Karpas-422 (cell line): ENCODE data around the gene PPP3CB. TPM values are rescaled to one million over a fixed set of nuclear protein-coding genes. Genes with fewer than 3 reads are reported as not detected.

Experiments
- DNase-seq: peaks from one replicate; pipeline ENCODE4 v3.0.0-alpha.2; 2015
- H2AFZ ChIP-seq: fragments of 200-600 bp; sonication (generic); 2 replicates; pipeline ENCODE4 v1.6.1; 2014; ENCODE audit warnings: antibody characterized with exemption, low read length, mixed read lengths
- H3K27ac ChIP-seq: fragments of 200-600 bp; sonication (generic); 2 replicates; pipeline ENCODE4 v1.5.1; 2014; ENCODE audit warnings: mild to moderate bottlenecking, low read length, moderate library complexity
- H3K27me3 ChIP-seq: fragments of 200-600 bp; sonication (generic); 2 replicates; pipeline ENCODE4 v1.6.1; 2014; ENCODE audit warnings: low read length, mixed read lengths
- H3K36me3 ChIP-seq: fragments of 200-600 bp; sonication (generic); 2 replicates; pipeline ENCODE4 v1.6.1; 2014; ENCODE audit warnings: low read length, mixed read lengths; ENCODE audit not compliant: insufficient read depth
- H3K4me1 ChIP-seq: fragments of 200-600 bp; sonication (generic); 2 replicates; pipeline ENCODE4 v1.6.1; 2014; ENCODE audit warnings: mild to moderate bottlenecking, low read length, mixed read lengths
- H3K4me2 ChIP-seq: fragments of 200-600 bp; sonication (generic); 2 replicates; pipeline ENCODE4 v1.6.1; 2014; ENCODE audit warnings: low read length, low read depth, mild to moderate bottlenecking; ENCODE audit not compliant: poor library complexity, severe bottlenecking
- H3K4me3 ChIP-seq: fragments of 200-600 bp; sonication (generic); 2 replicates; pipeline ENCODE4 v1.5.1; 2014; ENCODE audit warnings: mild to moderate bottlenecking, antibody characterized with exemption, low read length, mixed read lengths
- H3K79me2 ChIP-seq: fragments of 200-600 bp; sonication (generic); 2 replicates; pipeline ENCODE4 v1.6.1; 2014; ENCODE audit warnings: mild to moderate bottlenecking, low read length, mixed read lengths
- H3K9ac ChIP-seq: fragments of 200-600 bp; sonication (generic); 2 replicates; pipeline ENCODE4 v1.6.0; 2014; ENCODE audit warnings: low read length
- H3K9me2 ChIP-seq: fragments of 200-600 bp; sonication (generic), shearing (Covaris generic); replicated peaks from 2 replicates; pipeline ENCODE4 v1.6.0; 2014; ENCODE audit warnings: mild to moderate bottlenecking, low read length, moderate library complexity; ENCODE audit not compliant: insufficient read depth
- H3K9me3 ChIP-seq: fragments of 300-700, 200-600 bp; sonication (generic); 2 replicates; pipeline ENCODE4 v1.6.1; 2014; ENCODE audit warnings: low read length, mixed read lengths
- H4K20me1 ChIP-seq: fragments of 200-600 bp; sonication (generic); 2 replicates; pipeline ENCODE4 v1.6.1; 2014; ENCODE audit warnings: mild to moderate bottlenecking, antibody characterized with exemption, low read length, low read depth; ENCODE audit not compliant: insufficient read depth
- total RNA-seq: library from RNA; depleted of rRNA; stranded (reverse); fragments of >200 nt; shearing (Covaris generic); gene quantifications from 2 replicates; pipeline ENCODE4 v1.2.3, GENCODE V29; 2014; ENCODE audit warnings: low replicate concordance

PPP3CB gene
- total RNA-seq, 1 experiment from 2014 or later: 51.0 TPM

DNA sequence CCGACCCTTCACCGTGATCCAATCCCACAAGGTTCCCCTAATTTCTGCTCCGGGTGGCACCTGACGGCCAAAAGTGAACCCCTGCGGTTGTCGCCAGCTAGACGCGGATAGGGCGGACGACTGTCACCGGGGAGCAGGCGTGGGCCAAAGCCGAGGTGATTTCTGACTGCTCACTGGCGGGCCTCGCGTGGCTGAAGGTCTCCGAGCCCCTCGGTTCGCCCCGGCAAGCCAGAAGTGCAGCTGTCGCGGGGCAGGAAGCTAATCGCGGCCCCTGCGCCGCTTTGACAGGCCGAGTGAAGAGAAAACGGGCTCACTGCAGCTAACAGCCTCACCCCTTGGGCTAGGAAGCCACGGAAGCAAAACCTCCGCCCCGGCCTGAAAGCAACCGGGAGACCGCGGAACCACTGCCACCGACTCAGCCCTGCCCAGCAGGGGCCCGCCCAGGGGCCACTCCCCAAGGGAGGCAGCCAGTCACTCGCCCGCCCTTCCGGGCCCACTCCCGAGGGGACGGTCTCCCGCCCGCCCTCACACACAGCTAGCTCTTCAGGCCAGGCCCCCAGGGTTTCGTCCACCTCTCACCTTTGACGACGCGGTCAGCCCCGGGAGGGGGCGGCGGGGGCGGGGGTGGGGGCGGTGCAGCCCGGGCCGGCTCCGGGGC lies 469 bp downstream of the PPP3CB start:
- Histone ChIP-seq H3K79me2 (peaks cover 60% of the 10 kb centered on the region), H2AFZ (0 out of 2 replicates have a peak overlapping the region, but pooled peaks have one; percentile 29), H3K4me3 (peak overlapping the region; percentile 98)

DNA sequence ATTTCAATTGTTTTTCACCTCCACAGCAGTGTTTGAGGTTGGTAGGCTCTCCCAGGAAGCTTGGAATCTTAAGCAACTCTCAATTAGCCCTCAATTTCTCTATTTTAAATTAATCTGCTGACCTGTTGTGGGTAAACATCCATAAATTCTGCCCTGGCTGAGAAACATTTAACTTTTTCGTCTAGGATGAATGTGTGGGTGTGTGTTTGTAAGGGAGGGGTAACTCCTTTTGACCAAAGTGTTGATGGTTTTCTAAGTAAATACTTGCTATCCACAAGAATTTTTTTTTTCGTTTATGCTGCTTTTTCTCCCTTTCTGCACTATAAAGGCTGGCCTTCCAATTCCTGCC lies 973 bp downstream of the PPP3CB start:
- peaks cover 66% of the 10 kb centered on the region for H3K79me2 ChIP-seq
- H3K4me3 ChIP-seq: peak overlapping the region; percentile 98
- H4K20me1 ChIP-seq: no peaks in the 10 kb centered on the region
- no peaks in the 10 kb centered on the region for H3K27me3 ChIP-seq
- no peaks in the 10 kb centered on the region for H3K9me2 ChIP-seq
- H3K27ac ChIP-seq: peak overlapping the region; percentile 96
- no peak overlapping the region for H2AFZ ChIP-seq
- H3K4me1 ChIP-seq: peaks cover 40% of the 10 kb centered on the region
- DNase-seq: no peak
- H3K9ac ChIP-seq: peak overlapping the region; percentile 97
- no peaks in the 10 kb centered on the region for H3K36me3 ChIP-seq
- H3K9me3 ChIP-seq: no peaks in the 10 kb centered on the region
- peak overlapping the region; percentile 94 for H3K4me2 ChIP-seq

More for the DNA sequence above, 469 bp downstream of the PPP3CB start:
- Histone ChIP-seq H3K4me2 (peak overlapping the region; percentile 94), H3K9me3 (no peaks in the 10 kb centered on the region), H3K27ac (peak overlapping the region; percentile 96), H3K36me3 (no peaks in the 10 kb centered on the region), H4K20me1 (no peaks in the 10 kb centered on the region), H3K27me3 (no peaks in the 10 kb centered on the region), H3K9me2 (no peaks in the 10 kb centered on the region), H3K9ac (peak overlapping the region; percentile 97), H3K4me1 (peaks cover 40% of the 10 kb centered on the region)
- DNase-seq: peak; percentile 95

DNA sequence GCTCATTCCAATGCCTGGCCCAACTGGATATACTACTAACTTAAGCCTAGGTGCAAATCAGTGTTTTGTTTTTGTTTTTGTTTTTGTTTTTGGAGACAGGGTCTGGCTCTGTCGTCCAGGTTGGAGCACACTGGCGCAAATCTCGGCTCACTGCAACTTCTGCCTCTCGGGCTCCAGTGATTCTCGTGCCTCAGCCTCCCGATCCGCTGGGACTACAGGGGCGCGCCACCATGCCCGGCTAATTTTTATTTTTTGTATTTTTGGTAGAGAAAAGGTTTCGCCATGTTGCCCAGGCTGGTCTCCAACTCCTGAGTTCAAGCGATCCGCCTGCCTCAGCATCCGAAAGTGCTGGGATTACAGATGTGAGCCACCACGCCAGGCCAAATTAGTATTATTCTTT lies 1.6 kb downstream of the PPP3CB start:
- Histone ChIP-seq H3K27me3 (no peaks in the 10 kb centered on the region), H3K27ac (peak overlapping the region; percentile 96), H3K9me2 (no peaks in the 10 kb centered on the region), H3K4me2 (peak overlapping the region; percentile 94), H3K4me1 (peaks cover 40% of the 10 kb centered on the region), H4K20me1 (no peaks in the 10 kb centered on the region), H3K9me3 (no peaks in the 10 kb centered on the region), H3K79me2 (peaks cover 72% of the 10 kb centered on the region), H3K4me3 (peak overlapping the region; percentile 98), H3K36me3 (0 out of 2 replicates have a peak, but pooled peaks cover 3% of the 10 kb centered on the region), H3K9ac (peak overlapping the region; percentile 97), H2AFZ (no peak overlapping the region)
- no peak for DNase-seq

- Histone ChIP-seq H3K9me2 (no peaks in the 10 kb centered on the region), H3K4me1 (peaks cover 40% of the 10 kb centered on the region), H3K4me3 (peak overlapping the region; percentile 98), H3K27me3 (no peaks in the 10 kb centered on the region), H3K27ac (peak overlapping the region; percentile 96; the same call in 1 of the 2 replicates), H3K79me2 (peaks cover 76% of the 10 kb centered on the region), H3K36me3 (0 out of 2 replicates have a peak, but pooled peaks cover 3% of the 10 kb centered on the region), H3K9ac (peak overlapping the region; percentile 97), H2AFZ (no peak overlapping the region), H3K4me2 (peak overlapping the region; percentile 94), H4K20me1 (no peaks in the 10 kb centered on the region), H3K9me3 (no peaks in the 10 kb centered on the region)
- DNase-seq: no peak
Observed at GRCh38 chr10:73493781-73494180, 2.0 kb downstream of the PPP3CB start.

DNA sequence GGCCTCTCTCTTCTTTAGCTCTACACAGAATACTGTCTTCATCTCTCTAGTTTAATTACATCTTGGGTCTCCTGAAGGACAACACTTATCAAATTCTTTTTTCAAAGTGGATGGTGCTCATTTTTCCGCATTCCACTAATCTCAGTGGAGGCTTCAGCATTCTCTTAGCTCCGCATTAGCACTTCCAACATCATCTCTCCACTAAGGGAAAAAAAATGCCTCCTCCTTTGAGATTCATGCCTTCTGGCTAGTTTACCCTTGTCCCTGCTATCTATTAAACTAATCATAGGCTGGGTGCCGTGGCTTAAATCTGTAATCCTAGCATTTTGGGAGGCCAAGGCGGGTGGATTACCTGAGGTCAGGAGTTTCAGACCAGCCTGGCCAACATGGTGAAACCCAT lies 9.2 kb downstream of the PPP3CB start:
- peaks cover 6% of the 10 kb centered on the region; the same call in 1 of the 2 replicates for H3K36me3 ChIP-seq
- no peak for DNase-seq
- no peaks in the 10 kb centered on the region for H3K9me3 ChIP-seq
- H3K9me2 ChIP-seq: no peaks in the 10 kb centered on the region
- no peak overlapping the region for H3K4me3 ChIP-seq
- no peaks in the 10 kb centered on the region for H3K4me1 ChIP-seq
- H3K4me2 ChIP-seq: no peak overlapping the region
- H3K27ac ChIP-seq: no peak overlapping the region
- no peaks in the 10 kb centered on the region for H3K27me3 ChIP-seq
- no peak overlapping the region for H2AFZ ChIP-seq
- no peaks in the 10 kb centered on the region for H4K20me1 ChIP-seq
- no peak overlapping the region for H3K9ac ChIP-seq
- peaks cover 83% of the 10 kb centered on the region for H3K79me2 ChIP-seq

GRCh38 chr10:73485320-73485719 lies 10.5 kb downstream of the PPP3CB start:
- no peak overlapping the region for H3K27ac ChIP-seq
- H3K9ac ChIP-seq: no peak overlapping the region
- H3K27me3 ChIP-seq: no peaks in the 10 kb centered on the region
- no peak overlapping the region for H2AFZ ChIP-seq
- no peak for DNase-seq
- peaks cover 6% of the 10 kb centered on the region; the same call in 1 of the 2 replicates for H3K36me3 ChIP-seq
- H3K9me3 ChIP-seq: no peaks in the 10 kb centered on the region
- H3K79me2 ChIP-seq: peaks cover 84% of the 10 kb centered on the region
- H3K9me2 ChIP-seq: no peaks in the 10 kb centered on the region
- H3K4me3 ChIP-seq: no peak overlapping the region
- H3K4me2 ChIP-seq: no peak overlapping the region
- H3K4me1 ChIP-seq: no peaks in the 10 kb centered on the region
- H4K20me1 ChIP-seq: no peaks in the 10 kb centered on the region

- Histone ChIP-seq H3K36me3 (peaks cover 30% of the 10 kb centered on the region), H3K27ac (no peak overlapping the region), H2AFZ (no peak overlapping the region), H3K27me3 (no peaks in the 10 kb centered on the region), H3K9ac (no peak overlapping the region), H3K79me2 (peaks cover 51% of the 10 kb centered on the region), H3K9me2 (no peaks in the 10 kb centered on the region), H4K20me1 (no peaks in the 10 kb centered on the region), H3K4me3 (no peak overlapping the region), H3K9me3 (no peaks in the 10 kb centered on the region), H3K4me1 (no peaks in the 10 kb centered on the region), H3K4me2 (no peak overlapping the region)
- DNase-seq: no peak
Observed at GRCh38 chr10:73480158-73480557, 15.7 kb downstream of the PPP3CB start.

GRCh38 chr10:73478636-73479035 lies 17.2 kb downstream of the PPP3CB start:
- Histone ChIP-seq H3K36me3 (peaks cover 35% of the 10 kb centered on the region), H3K4me2 (no peak overlapping the region), H3K4me3 (no peak overlapping the region), H3K4me1 (peaks cover under 1% of the 10 kb centered on the region; the same call in 1 of the 2 replicates), H2AFZ (no peak overlapping the region), H4K20me1 (no peaks in the 10 kb centered on the region), H3K9me2 (no peaks in the 10 kb centered on the region), H3K27ac (no peak overlapping the region), H3K79me2 (peaks cover 43% of the 10 kb centered on the region), H3K9ac (no peak overlapping the region), H3K27me3 (no peaks in the 10 kb centered on the region), H3K9me3 (no peaks in the 10 kb centered on the region)
- no peak for DNase-seq
